Stomach (tissue), 8 donors: ENCODE measurements around the gene EPOP. TPM values are rescaled to one million over a fixed set of nuclear protein-coding genes. Genes with fewer than 3 reads are reported as not detected.

Source experiments
- polyA plus RNA-seq, 3 donors: library from polyadenylated mRNA; stranded (reverse); fragments of 200-250 nt; gene quantifications; one replicate each; pipeline ENCODE4 v1.2.3, GENCODE V29; 2013
- small RNA-seq, 4 donors: library from RNA; depleted of rRNA; stranded (forward); fragments of <200 nt; gene quantifications; one replicate each; pipeline ENCODE3, GENCODE V24; 2016
- total RNA-seq, 5 donors: library from RNA; depleted of rRNA; stranded (reverse); fragments of >200 nt; gene quantifications; one replicate each; pipeline versions ENCODE4 v1.1.0 to v1.2.3, GENCODE V29; 2014 to 2016
- donor health status: healthy with polysubstance abuse.
- donor health status: Bipolar disorder and iron deficiency.
- donor health status: healthy.

The EPOP gene
- total and polyA plus RNA-seq, 8 donors: under 0.01 to 1.5 (median 0.61) TPM; not detected in 1

Small RNA genes lying within 50 kb of the gene (small RNA-seq; reads per million reads assigned to genes)
- 0 reads per million in 4 donors for gene MIR4726
- 0 to 0.38 (median 0.08) reads per million in 4 donors for gene MIR4734

Other genes starting within 250 kb of the EPOP start
- gene ARHGAP23, start 246.5 kb downstream of the EPOP start, total RNA-seq: 10 to 100 TPM; 23.9 to 55.5 (median 30.1) TPM
- 10 to 100 TPM in 1 of 3 donors, 1 to 10 TPM in 2; 4.0 to 18.8 (median 6.6) TPM for gene ARHGAP23, start 246.5 kb downstream of the EPOP start, polyA plus RNA-seq
- 10 to 100 TPM in 2 of 5 donors, 1 to 10 TPM in 1, under 1 TPM in 2; 0.29 to 21.9 (median 1.1) TPM for gene SRCIN1, start 69.0 kb downstream of the EPOP start, total RNA-seq
- gene SRCIN1, start 69.0 kb downstream of the EPOP start, polyA plus RNA-seq: 1 to 10 TPM; 1.8 to 2.1 (median 1.9) TPM
- 100 to 1,000 TPM in 2 of 5 donors, 10 to 100 TPM in 3; 33.4 to 312 (median 81.7) TPM for gene MLLT6, start 30.3 kb upstream of the EPOP start, total RNA-seq
- 10 to 100 TPM; 26.0 to 36.0 (median 30.8) TPM for gene MLLT6, start 30.3 kb upstream of the EPOP start, polyA plus RNA-seq
- gene CISD3, start 55.4 kb upstream of the EPOP start, total RNA-seq: 10 to 100 TPM in 2 of 5 donors, 1 to 10 TPM in 3; 4.0 to 56.5 (median 7.0) TPM
- gene CISD3, start 55.4 kb upstream of the EPOP start, polyA plus RNA-seq: 10 to 100 TPM; 63.4 to 79.9 (median 76.5) TPM
- 10 to 100 TPM in 2 of 5 donors, 1 to 10 TPM in 3; 5.8 to 31.9 (median 6.8) TPM for gene PCGF2, start 73.4 kb upstream of the EPOP start, total RNA-seq
- 10 to 100 TPM; 34.3 to 62.8 (median 44.1) TPM for gene PCGF2, start 73.4 kb upstream of the EPOP start, polyA plus RNA-seq
- gene PSMB3, start 77.8 kb upstream of the EPOP start, total RNA-seq: 100 to 1,000 TPM in 4 of 5 donors, 10 to 100 TPM in 1; 29.0 to 265 (median 133) TPM
- gene PSMB3, start 77.8 kb upstream of the EPOP start, polyA plus RNA-seq: 100 to 1,000 TPM; 212 to 281 (median 252) TPM
- 10 to 100 TPM; 23.1 to 99.2 (median 24.3) TPM for gene PIP4K2B, start 124.6 kb upstream of the EPOP start, total RNA-seq
- gene PIP4K2B, start 124.6 kb upstream of the EPOP start, polyA plus RNA-seq: 10 to 100 TPM in 2 of 3 donors, 1 to 10 TPM in 1; 9.9 to 13.6 (median 11.8) TPM
- 100 to 1,000 TPM in 1 of 5 donors, 10 to 100 TPM in 4; 19.6 to 146 (median 48.7) TPM for gene CWC25, start 150.4 kb upstream of the EPOP start, total RNA-seq
- gene CWC25, start 150.4 kb upstream of the EPOP start, polyA plus RNA-seq: 10 to 100 TPM in 2 of 3 donors, 1 to 10 TPM in 1; 5.9 to 38.8 (median 17.1) TPM
- gene RPL23, start 178.8 kb upstream of the EPOP start, total RNA-seq: 1,000 to 10,000 TPM in 1 of 5 donors, 100 to 1,000 TPM in 3, 10 to 100 TPM in 1; 89.8 to 1,949 (median 982) TPM
- 1,000 to 10,000 TPM; 3,318 to 3,359 (median 3,354) TPM for gene RPL23, start 178.8 kb upstream of the EPOP start, polyA plus RNA-seq
- 100 to 1,000 TPM in 3 of 5 donors, 10 to 100 TPM in 2; 93.0 to 183 (median 107) TPM for gene LASP1, start 195.1 kb upstream of the EPOP start, total RNA-seq
- 100 to 1,000 TPM in 1 of 3 donors, 10 to 100 TPM in 2; 33.7 to 119 (median 94.3) TPM for gene LASP1, start 195.1 kb upstream of the EPOP start, polyA plus RNA-seq